Hindlimb muscle (tissue), 1 donor: ENCODE results near the gene LRMDA. TPM values are rescaled to one million over a fixed set of nuclear protein-coding genes. Genes with fewer than 3 reads are reported as not detected.
"Not testable (repeated sequence)": the region's sequence is repeated elsewhere in the genome, so short reads cannot be mapped to it uniquely, and the experiment has no call there.

Experiments
- DNase-seq: peaks from one replicate; pipeline ENCODE4 v3.0.0-alpha.2; 2013
- polyA plus RNA-seq: library from polyadenylated mRNA; unstranded; fragments of 120-200 nt; gene quantifications from one replicate; pipeline ENCODE4 v1.2.1, GENCODE V29; 2013; ENCODE audit not compliant: insufficient read length

The LRMDA gene
- polyA plus RNA-seq, 1 donor: 6.6 TPM

- DNase-seq: no peak
Measured at GRCh38 chr10:76583711-76584161, 1152.3 kb downstream of the LRMDA start.

GRCh38 chr10:76584466-76584865 is 1153.0 kb downstream of the LRMDA start:
- not testable (repeated sequence) for DNase-seq

Other genes starting within 250 kb of the LRMDA start
- 307 TPM for gene VDAC2, start 220.8 kb upstream of the LRMDA start, polyA plus RNA-seq
- 7.4 TPM for gene COMTD1, start 195.7 kb upstream of the LRMDA start, polyA plus RNA-seq
- 9.7 TPM for gene ZNF503, start 29.9 kb upstream of the LRMDA start, polyA plus RNA-seq